ENCODE measurements around the gene DLG2. TPM values are rescaled to one million over a fixed set of nuclear protein-coding genes. Genes with fewer than 3 reads are reported as not detected.

Gene DLG2
- total and polyA plus RNA-seq, 4 donors = 0.30 to 5.5 (median 0.68) TPM

DNA sequence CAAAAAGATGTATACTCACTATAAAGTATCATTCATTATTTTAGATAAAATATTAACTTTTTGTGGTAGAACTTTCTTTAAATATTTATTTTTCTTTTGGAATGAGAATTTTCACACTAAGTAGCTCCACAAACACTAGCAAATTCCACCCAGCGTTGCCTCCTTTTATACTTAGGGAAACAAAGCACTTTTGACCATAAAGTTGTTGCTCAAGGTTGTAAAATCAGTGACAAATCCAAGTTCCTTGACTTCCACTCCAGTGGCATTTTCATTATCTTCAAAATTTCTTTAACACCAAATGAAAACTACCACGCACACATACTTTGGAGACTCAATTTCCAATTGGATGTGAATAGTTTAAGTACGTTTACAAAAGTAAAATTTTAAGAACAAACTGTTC is 431.2 kb downstream of the DLG2 start:
- no peak for TF ChIP-seq HNF4G (IDR thresholded peaks at IDR 0.05)
- TF ChIP-seq YY1 (IDR thresholded peaks at IDR 0.05) = no peak
- TF ChIP-seq JUND (IDR thresholded peaks at IDR 0.05) = no peak
- TF ChIP-seq, protein P1, sequence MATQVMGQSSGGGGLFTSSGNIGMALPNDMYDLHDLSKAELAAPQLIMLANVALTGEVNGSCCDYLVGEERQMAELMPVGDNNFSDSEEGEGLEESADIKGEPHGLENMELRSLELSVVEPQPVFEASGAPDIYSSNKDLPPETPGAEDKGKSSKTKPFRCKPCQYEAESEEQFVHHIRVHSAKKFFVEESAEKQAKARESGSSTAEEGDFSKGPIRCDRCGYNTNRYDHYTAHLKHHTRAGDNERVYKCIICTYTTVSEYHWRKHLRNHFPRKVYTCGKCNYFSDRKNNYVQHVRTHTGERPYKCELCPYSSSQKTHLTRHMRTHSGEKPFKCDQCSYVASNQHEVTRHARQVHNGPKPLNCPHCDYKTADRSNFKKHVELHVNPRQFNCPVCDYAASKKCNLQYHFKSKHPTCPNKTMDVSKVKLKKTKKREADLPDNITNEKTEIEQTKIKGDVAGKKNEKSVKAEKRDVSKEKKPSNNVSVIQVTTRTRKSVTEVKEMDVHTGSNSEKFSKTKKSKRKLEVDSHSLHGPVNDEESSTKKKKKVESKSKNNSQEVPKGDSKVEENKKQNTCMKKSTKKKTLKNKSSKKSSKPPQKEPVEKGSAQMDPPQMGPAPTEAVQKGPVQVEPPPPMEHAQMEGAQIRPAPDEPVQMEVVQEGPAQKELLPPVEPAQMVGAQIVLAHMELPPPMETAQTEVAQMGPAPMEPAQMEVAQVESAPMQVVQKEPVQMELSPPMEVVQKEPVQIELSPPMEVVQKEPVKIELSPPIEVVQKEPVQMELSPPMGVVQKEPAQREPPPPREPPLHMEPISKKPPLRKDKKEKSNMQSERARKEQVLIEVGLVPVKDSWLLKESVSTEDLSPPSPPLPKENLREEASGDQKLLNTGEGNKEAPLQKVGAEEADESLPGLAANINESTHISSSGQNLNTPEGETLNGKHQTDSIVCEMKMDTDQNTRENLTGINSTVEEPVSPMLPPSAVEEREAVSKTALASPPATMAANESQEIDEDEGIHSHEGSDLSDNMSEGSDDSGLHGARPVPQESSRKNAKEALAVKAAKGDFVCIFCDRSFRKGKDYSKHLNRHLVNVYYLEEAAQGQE (IDR thresholded peaks at IDR 0.05) = no peak
- no peak for TF ChIP-seq FOXA1 (IDR thresholded peaks at IDR 0.05)
- TF ChIP-seq SP1 (IDR thresholded peaks at IDR 0.05) = no peak
- no peak for TF ChIP-seq GABPA (IDR thresholded peaks at IDR 0.05 in 1 of 2, conservative IDR thresholded peaks at IDR 0.05 in 1 of 2)
- TF ChIP-seq, protein P2, sequence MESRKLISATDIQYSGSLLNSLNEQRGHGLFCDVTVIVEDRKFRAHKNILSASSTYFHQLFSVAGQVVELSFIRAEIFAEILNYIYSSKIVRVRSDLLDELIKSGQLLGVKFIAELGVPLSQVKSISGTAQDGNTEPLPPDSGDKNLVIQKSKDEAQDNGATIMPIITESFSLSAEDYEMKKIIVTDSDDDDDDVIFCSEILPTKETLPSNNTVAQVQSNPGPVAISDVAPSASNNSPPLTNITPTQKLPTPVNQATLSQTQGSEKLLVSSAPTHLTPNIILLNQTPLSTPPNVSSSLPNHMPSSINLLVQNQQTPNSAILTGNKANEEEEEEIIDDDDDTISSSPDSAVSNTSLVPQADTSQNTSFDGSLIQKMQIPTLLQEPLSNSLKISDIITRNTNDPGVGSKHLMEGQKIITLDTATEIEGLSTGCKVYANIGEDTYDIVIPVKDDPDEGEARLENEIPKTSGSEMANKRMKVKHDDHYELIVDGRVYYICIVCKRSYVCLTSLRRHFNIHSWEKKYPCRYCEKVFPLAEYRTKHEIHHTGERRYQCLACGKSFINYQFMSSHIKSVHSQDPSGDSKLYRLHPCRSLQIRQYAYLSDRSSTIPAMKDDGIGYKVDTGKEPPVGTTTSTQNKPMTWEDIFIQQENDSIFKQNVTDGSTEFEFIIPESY (IDR thresholded peaks at IDR 0.05) = no peak
- no peak for TF ChIP-seq TAF1 (conservative IDR thresholded peaks at IDR 0.05)
- TF ChIP-seq EGR1 (IDR thresholded peaks at IDR 0.05; ENCODE audit: low read depth in 2 of 2) = no peak
- no peak for TF ChIP-seq HNF4A (conservative IDR thresholded peaks at IDR 0.05)
- no peak for TF ChIP-seq RXRA (IDR thresholded peaks at IDR 0.05)
- TF ChIP-seq, protein P3, sequence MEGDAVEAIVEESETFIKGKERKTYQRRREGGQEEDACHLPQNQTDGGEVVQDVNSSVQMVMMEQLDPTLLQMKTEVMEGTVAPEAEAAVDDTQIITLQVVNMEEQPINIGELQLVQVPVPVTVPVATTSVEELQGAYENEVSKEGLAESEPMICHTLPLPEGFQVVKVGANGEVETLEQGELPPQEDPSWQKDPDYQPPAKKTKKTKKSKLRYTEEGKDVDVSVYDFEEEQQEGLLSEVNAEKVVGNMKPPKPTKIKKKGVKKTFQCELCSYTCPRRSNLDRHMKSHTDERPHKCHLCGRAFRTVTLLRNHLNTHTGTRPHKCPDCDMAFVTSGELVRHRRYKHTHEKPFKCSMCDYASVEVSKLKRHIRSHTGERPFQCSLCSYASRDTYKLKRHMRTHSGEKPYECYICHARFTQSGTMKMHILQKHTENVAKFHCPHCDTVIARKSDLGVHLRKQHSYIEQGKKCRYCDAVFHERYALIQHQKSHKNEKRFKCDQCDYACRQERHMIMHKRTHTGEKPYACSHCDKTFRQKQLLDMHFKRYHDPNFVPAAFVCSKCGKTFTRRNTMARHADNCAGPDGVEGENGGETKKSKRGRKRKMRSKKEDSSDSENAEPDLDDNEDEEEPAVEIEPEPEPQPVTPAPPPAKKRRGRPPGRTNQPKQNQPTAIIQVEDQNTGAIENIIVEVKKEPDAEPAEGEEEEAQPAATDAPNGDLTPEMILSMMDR (IDR thresholded peaks at IDR 0.05; ENCODE audit: low read depth, low read length, missing input control) = no peak
- 78% methylated on average over 3 of the region's 3 CpGs for WGBS
- H3K9ac ChIP-seq (ENCODE audit: low read depth in 1 of 2, low read length in 2 of 2) = no peak overlapping the region

DNA sequence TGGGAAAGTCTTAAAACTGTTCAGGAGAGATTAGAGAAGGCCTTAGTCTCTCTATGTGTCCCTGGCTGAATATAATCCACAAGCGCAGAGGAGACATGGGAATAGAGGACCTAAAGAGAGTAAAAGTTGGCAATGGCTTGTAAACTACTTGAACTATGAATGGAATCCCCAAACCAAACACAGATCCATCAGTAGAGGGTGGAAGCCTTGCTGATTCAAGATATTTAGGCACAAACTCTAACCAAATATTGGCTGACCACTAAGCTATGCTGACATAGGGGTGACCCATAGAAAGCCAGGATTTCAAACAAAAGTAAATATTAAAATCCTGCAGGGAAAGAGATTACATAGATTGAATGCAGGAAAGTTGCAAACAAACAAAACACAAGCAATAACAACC is 439.2 kb downstream of the DLG2 start:
- Histone ChIP-seq H3K4me1 (ENCODE audit: control insufficient read depth in 4 of 4, insufficient read depth in 4 of 4, low read length in 3 of 4) (no peaks in the 10 kb centered on the region), H3K9ac (ENCODE audit: low read depth in 1 of 2, low read length in 2 of 2) (no peak overlapping the region), H3K9me3 (ENCODE audit: control insufficient read depth in 4 of 4, low read length in 3 of 4) (no peaks in the 10 kb centered on the region), H3K27ac (ENCODE audit: low read depth in 1 of 2, low read length in 2 of 2) (no peak overlapping the region), H3K36me3 (ENCODE audit: control insufficient read depth in 4 of 4, insufficient read depth in 3 of 4, low read depth in 1 of 4, low read length in 3 of 4) (no peaks in the 10 kb centered on the region), H3K4me3 (ENCODE audit: low read depth in 1 of 3, low read length in 3 of 3) (no peak overlapping the region), H3K27me3 (ENCODE audit: control insufficient read depth in 4 of 4, insufficient read depth in 4 of 4, low read length in 3 of 4) (no peaks in the 10 kb centered on the region)
- 70% methylated on average over 1 of the region's 1 CpG for WGBS
- TF ChIP-seq YY1 (IDR thresholded peaks at IDR 0.05) = no peak
- DNase-seq (ENCODE audit: low spot score) = no peak

More for the DNA sequence above, 431.2 kb downstream of the DLG2 start:
- H3K4me1 ChIP-seq (ENCODE audit: control insufficient read depth in 4 of 4, insufficient read depth in 4 of 4, low read length in 3 of 4) = no peaks in the 10 kb centered on the region
- H3K9me3 ChIP-seq (ENCODE audit: control insufficient read depth in 4 of 4, low read length in 3 of 4) = peaks cover 0 to under 1% (median 0%) of the 10 kb centered on the region in 4 donors
- H3K36me3 ChIP-seq (ENCODE audit: control insufficient read depth in 4 of 4, insufficient read depth in 3 of 4, low read depth in 1 of 4, low read length in 3 of 4) = no peaks in the 10 kb centered on the region
- no peaks in the 10 kb centered on the region for H3K27me3 ChIP-seq (ENCODE audit: control insufficient read depth in 4 of 4, insufficient read depth in 4 of 4, low read length in 3 of 4)
- H3K27ac ChIP-seq (ENCODE audit: low read depth in 1 of 2, low read length in 2 of 2) = no peak overlapping the region
- H3K4me3 ChIP-seq (ENCODE audit: low read depth in 1 of 3, low read length in 3 of 3) = no peak overlapping the region
- DNase-seq (ENCODE audit: low spot score) = no peak
